ENCODE results near the gene MOB1A. TPM values are rescaled to one million over a fixed set of nuclear protein-coding genes. Genes with fewer than 3 reads are reported as not detected.
"Not testable (repeated sequence)": the region's sequence is repeated elsewhere in the genome, so short reads cannot be mapped to it uniquely, and the experiment has no call there.

The MOB1A gene
- total RNA-seq, 1 experiment from 2014 or later, result 95.1 TPM

- no peak overlapping the region for H4K5ac ChIP-seq (ENCODE audit: insufficient read length, low read depth, low read length)
- no peak overlapping the region for H2BK15ac ChIP-seq (ENCODE audit: low read depth, low read length)
- H3K56ac ChIP-seq (ENCODE audit: insufficient read length, low read depth, low read length), result no peak overlapping the region
- no peak for TF ChIP-seq CTCF (conservative IDR thresholded peaks at IDR 0.05)
- H3K4me1 ChIP-seq (ENCODE audit: insufficient read depth, low read length), result no peaks in the 10 kb centered on the region
- H4K8ac ChIP-seq (replicated peaks; ENCODE audit: insufficient read length, low read depth, low read length), result no peak overlapping the region
- H2BK5ac ChIP-seq (ENCODE audit: insufficient read length, low read length), result no peak overlapping the region
- Mint-ChIP-seq H3K4me3 (0 out of 5 replicates have a peak overlapping the region, but pooled peaks of 1 of the 2 experiments have one; percentile 26), H3K36me3 (ENCODE audit: insufficient read depth in 1 of 3, low read depth in 3 of 3) (peaks cover 37 to 86% (median 76%) of the 10 kb centered on the region in 3 experiments; a peak in 6 of 7 replicates), H3K27ac (no peak overlapping the region), H3K27me3 (ENCODE audit: low read depth) (no peaks in the 10 kb centered on the region), H3K4me1 (peaks cover 3 to 4% of the 10 kb centered on the region in 2 experiments; a peak in 2 of 4 replicates), H3K9me3 (no peaks in the 10 kb centered on the region)
- no peaks in the 10 kb centered on the region for H3K79me2 ChIP-seq (ENCODE audit: insufficient read depth, low read length)
- H2AK5ac ChIP-seq (ENCODE audit: insufficient read length, low read length), result no peak overlapping the region
- no peak overlapping the region for H2BK20ac ChIP-seq (ENCODE audit: low read depth, low read length, poor library complexity, severe bottlenecking)
- peaks cover 2% of the 10 kb centered on the region for H3K79me1 ChIP-seq (ENCODE audit: insufficient read depth, low read depth, low read length, poor library complexity, severe bottlenecking)
- H3K27me3 ChIP-seq (ENCODE audit: insufficient read depth, low read length), result no peaks in the 10 kb centered on the region
- H3K27ac ChIP-seq (ENCODE audit: insufficient read length, low read depth, low read length), result no peak overlapping the region
- no peaks in the 10 kb centered on the region for H4K20me1 ChIP-seq (ENCODE audit: control insufficient read depth, insufficient read depth, insufficient read length)
- H3K23me2 ChIP-seq (ENCODE audit: insufficient read length, low read depth, low read length, poor library complexity, severe bottlenecking), result no peaks in the 10 kb centered on the region
- H3T11ph ChIP-seq (ENCODE audit: low read length), result no peak overlapping the region
- WGBS (ENCODE audit: extremely low coverage, insufficient read length, low lambda C conversion rate), result no CpG with 5 or more reads among the region's 2 CpGs
- no peak overlapping the region for H3K18ac ChIP-seq (ENCODE audit: insufficient read length, low read depth, low read length)
- H2BK120ac ChIP-seq (ENCODE audit: low read depth, low read length, poor library complexity, severe bottlenecking), result no peak overlapping the region
- no peak overlapping the region for H3K14ac ChIP-seq (ENCODE audit: insufficient read depth, low read length)
- H3K23ac ChIP-seq (ENCODE audit: insufficient read length, low read depth, low read length), result no peak overlapping the region
- H3K4me2 ChIP-seq (ENCODE audit: insufficient read depth, insufficient read length, low read length), result no peak overlapping the region
- H2BK12ac ChIP-seq (ENCODE audit: insufficient read length, low read depth, low read length), result no peak overlapping the region
- no peak overlapping the region for H3K9ac ChIP-seq (ENCODE audit: extremely low read depth, insufficient read length, low read length)
- H3K4ac ChIP-seq (ENCODE audit: low read depth, low read length), result no peak overlapping the region
- no peaks in the 10 kb centered on the region for H3K9me3 ChIP-seq (ENCODE audit: control insufficient read depth, low read depth, low read length)
- DNase-seq, result no peak
- H4K91ac ChIP-seq (ENCODE audit: insufficient read length, low read depth, low read length), result no peak overlapping the region
- no peak overlapping the region for H2AFZ ChIP-seq (ENCODE audit: low read length)
These were observed 38.0 kb upstream of the MOB1A start for GRCh38 chr2:74216642-74217041.

GRCh38 chr2:74215771-74216170 is 37.1 kb upstream of the MOB1A start:
- H3K4me1 ChIP-seq (ENCODE audit: insufficient read depth, low read length); H3K23me2 ChIP-seq (ENCODE audit: insufficient read length, low read depth, low read length, poor library complexity, severe bottlenecking); H3T11ph ChIP-seq (ENCODE audit: low read length); H3K14ac ChIP-seq (ENCODE audit: insufficient read depth, low read length); H3K4me1 Mint-ChIP-seq; H3K23ac ChIP-seq (ENCODE audit: insufficient read length, low read depth, low read length); H3K4me3 Mint-ChIP-seq; H3K9me3 Mint-ChIP-seq; H2BK20ac ChIP-seq (ENCODE audit: low read depth, low read length, poor library complexity, severe bottlenecking); H4K91ac ChIP-seq (ENCODE audit: insufficient read length, low read depth, low read length); H3K27me3 ChIP-seq (ENCODE audit: insufficient read depth, low read length); H3K18ac ChIP-seq (ENCODE audit: insufficient read length, low read depth, low read length); DNase-seq; H4K20me1 ChIP-seq (ENCODE audit: control insufficient read depth, insufficient read depth, insufficient read length); H3K4ac ChIP-seq (ENCODE audit: low read depth, low read length); H4K5ac ChIP-seq (ENCODE audit: insufficient read length, low read depth, low read length); H2BK12ac ChIP-seq (ENCODE audit: insufficient read length, low read depth, low read length); H2BK15ac ChIP-seq (ENCODE audit: low read depth, low read length); H2AK5ac ChIP-seq (ENCODE audit: insufficient read length, low read length); H3K27ac ChIP-seq (ENCODE audit: insufficient read length, low read depth, low read length); H3K79me2 ChIP-seq (ENCODE audit: insufficient read depth, low read length); H4K8ac ChIP-seq (replicated peaks; ENCODE audit: insufficient read length, low read depth, low read length); H2BK5ac ChIP-seq (ENCODE audit: insufficient read length, low read length); H2BK120ac ChIP-seq (ENCODE audit: low read depth, low read length, poor library complexity, severe bottlenecking); H3K79me1 ChIP-seq (ENCODE audit: insufficient read depth, low read depth, low read length, poor library complexity, severe bottlenecking); H2AFZ ChIP-seq (ENCODE audit: low read length); H3K27me3 Mint-ChIP-seq (ENCODE audit: low read depth); H3K56ac ChIP-seq (ENCODE audit: insufficient read length, low read depth, low read length); H3K4me2 ChIP-seq (ENCODE audit: insufficient read depth, insufficient read length, low read length); H3K9me3 ChIP-seq (ENCODE audit: control insufficient read depth, low read depth, low read length); H3K9ac ChIP-seq (ENCODE audit: extremely low read depth, insufficient read length, low read length): not testable (repeated sequence)
- Mint-ChIP-seq H3K36me3 (ENCODE audit: insufficient read depth in 1 of 3, low read depth in 3 of 3) (peaks cover 43 to 86% (median 85%) of the 10 kb centered on the region in 3 experiments; a peak in 6 of 7 replicates), H3K27ac (0 out of 7 replicates have a peak overlapping the region, but pooled peaks of 1 of the 3 experiments have one; percentile 28)
- WGBS (ENCODE audit: extremely low coverage, insufficient read length, low lambda C conversion rate), result no CpG with 5 or more reads among the region's 6 CpGs

Data from H9 (cell line).